Ascending aorta (tissue), 2 donors: Measurements from ENCODE around the gene CETP. TPM values are rescaled to one million over a fixed set of nuclear protein-coding genes. Genes with fewer than 3 reads are reported as not detected.

Experiments
- DNase-seq, 2 donors: peaks; one replicate each; pipeline ENCODE4 v3.0.0-alpha.2; 2019; ENCODE audit warnings: low spot score in 2 of 2
- H3K27ac ChIP-seq, 2 donors: fragments of 200-600 bp; sonication (generic); one replicate each; pipeline ENCODE4 v1.5.1; 2016 to 2017; ENCODE audit warnings: mild to moderate bottlenecking in 1 of 2
- H3K27me3 ChIP-seq: fragments of 200-600 bp; sonication (generic); one replicate; pipeline ENCODE4 v1.5.1; 2017
- H3K36me3 ChIP-seq, 2 donors: fragments of 200-600 bp; sonication (generic); one replicate each; pipeline ENCODE4 v1.5.1; 2016
- H3K4me1 ChIP-seq, 2 donors: fragments of 200-600 bp; sonication (generic); one replicate each; pipeline ENCODE4 v1.5.1; 2016 to 2017; ENCODE audit warnings: mild to moderate bottlenecking in 1 of 2
- H3K4me3 ChIP-seq, 2 donors: fragments of 200-600 bp; sonication (generic); one replicate each; pipeline ENCODE4 v1.5.1; 2016 to 2017; ENCODE audit warnings: mild to moderate bottlenecking in 1 of 2
- H3K9me3 ChIP-seq, 2 donors: fragments of 200-600 bp; sonication (generic); one replicate each; pipeline ENCODE4 v1.5.1; 2016
- intact Hi-C: fragments of 100-400 bp; cut with DNase I; formaldehyde crosslinking; loops from one replicate; pipeline ENCODE4 v1.15.1; 2023
- total RNA-seq: library from RNA; depleted of rRNA; stranded (reverse); fragments of >200 nt; gene quantifications from one replicate; pipeline ENCODE4 v1.1.0, GENCODE V29; 2016
- TF ChIP-seq, protein P1 (sequence below), 3 experiments: fragments of 200-600 bp in 2 of 3; fragments of 450-650 bp in 1 of 3; sonication (generic) in 2 of 3; IDR thresholded peaks; one replicate each; pipeline ENCODE4 v1.5.1; 2016 to 2019; ENCODE audit warnings: antibody characterized with exemption in 3 of 3, mild to moderate bottlenecking in 1 of 3, moderate library complexity in 1 of 3

CETP gene
- total RNA-seq, 1 donor from 2014 or later: not detected

DNA sequence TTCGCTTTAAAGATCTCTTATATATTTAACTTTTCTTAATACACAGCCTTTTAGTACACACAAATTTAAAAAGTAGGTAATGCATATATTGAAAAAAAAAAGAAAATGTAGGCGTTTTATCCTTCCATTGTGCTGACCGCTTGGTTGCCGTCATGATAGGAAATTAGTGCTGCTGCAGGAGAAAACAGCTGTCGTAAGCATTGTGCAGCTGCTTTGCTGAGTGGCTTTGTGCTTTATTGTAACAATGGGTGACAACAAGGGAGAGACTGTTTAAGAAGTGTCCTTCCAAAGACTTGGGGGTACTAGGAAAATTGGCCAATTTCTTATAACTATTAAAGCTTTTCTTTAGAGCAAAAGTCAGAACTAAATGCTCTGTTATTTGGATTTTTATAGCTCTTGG, 24.8 kb upstream of the CETP start:
- Histone ChIP-seq H3K27me3 (no peaks in the 10 kb centered on the region), H3K4me1 (peaks cover 8 to 11% of the 10 kb centered on the region in 2 donors), H3K4me3 (no peak overlapping the region), H3K36me3 (peaks cover 58 to 72% of the 10 kb centered on the region in 2 donors), H3K27ac (no peak overlapping the region), H3K9me3 (no peaks in the 10 kb centered on the region)
- TF ChIP-seq, protein P1, sequence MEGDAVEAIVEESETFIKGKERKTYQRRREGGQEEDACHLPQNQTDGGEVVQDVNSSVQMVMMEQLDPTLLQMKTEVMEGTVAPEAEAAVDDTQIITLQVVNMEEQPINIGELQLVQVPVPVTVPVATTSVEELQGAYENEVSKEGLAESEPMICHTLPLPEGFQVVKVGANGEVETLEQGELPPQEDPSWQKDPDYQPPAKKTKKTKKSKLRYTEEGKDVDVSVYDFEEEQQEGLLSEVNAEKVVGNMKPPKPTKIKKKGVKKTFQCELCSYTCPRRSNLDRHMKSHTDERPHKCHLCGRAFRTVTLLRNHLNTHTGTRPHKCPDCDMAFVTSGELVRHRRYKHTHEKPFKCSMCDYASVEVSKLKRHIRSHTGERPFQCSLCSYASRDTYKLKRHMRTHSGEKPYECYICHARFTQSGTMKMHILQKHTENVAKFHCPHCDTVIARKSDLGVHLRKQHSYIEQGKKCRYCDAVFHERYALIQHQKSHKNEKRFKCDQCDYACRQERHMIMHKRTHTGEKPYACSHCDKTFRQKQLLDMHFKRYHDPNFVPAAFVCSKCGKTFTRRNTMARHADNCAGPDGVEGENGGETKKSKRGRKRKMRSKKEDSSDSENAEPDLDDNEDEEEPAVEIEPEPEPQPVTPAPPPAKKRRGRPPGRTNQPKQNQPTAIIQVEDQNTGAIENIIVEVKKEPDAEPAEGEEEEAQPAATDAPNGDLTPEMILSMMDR (IDR thresholded peaks at IDR 0.05): no peak
- intact Hi-C loops: loop anchor here (10.0 kb wide), 4 partner anchors 368 to 1688 kb away; partner anchors contain the start of genes AMFR, CNOT1 and KATNB1
- DNase-seq: no peak

DNA sequence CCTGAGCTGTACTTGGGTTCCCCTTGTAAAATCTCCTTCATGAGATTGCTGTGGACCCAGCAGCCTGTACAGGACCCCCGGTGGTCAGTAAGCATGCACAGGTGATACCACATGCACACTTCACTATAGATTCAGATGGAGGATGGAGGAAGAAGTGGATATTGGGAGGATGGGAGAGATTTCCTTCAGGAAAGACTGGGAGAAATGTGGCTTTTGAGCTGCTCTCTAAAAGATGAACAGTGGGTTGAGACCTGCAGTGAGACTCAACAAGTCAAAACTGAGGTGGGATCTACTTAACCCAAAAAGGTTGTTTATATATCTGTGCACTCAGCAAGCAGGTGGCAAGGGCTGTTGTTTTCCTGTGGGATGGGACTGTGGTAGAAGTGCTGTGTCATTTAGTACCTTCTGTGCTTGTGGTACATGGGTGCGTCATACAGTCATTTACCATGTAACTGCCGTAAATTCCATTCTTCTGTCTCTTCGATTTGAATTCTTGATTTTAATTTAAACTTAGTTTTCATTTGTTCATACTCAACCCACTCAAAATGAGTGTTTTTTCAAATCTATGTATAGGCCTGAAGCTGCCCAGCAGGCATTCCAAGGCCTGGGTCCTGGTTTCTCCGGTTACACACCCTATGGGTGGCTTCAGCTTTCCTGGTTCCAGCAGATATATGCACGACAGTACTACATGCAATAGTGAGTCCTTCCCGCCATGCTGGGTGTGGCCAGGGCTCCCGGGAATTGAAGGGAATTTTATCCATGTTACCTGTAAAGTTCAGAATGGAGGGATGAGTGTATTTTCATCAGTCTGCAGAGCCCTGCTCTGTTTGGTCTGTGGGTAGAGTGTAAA, 22.9 kb upstream of the CETP start:
- no peak for DNase-seq
- TF ChIP-seq, protein P1 (IDR thresholded peaks at IDR 0.05): no peak
- Histone ChIP-seq H3K9me3 (no peaks in the 10 kb centered on the region), H3K36me3 (peaks cover 78 to 92% of the 10 kb centered on the region in 2 donors), H3K27ac (no peak overlapping the region), H3K4me3 (no peak overlapping the region), H3K27me3 (no peaks in the 10 kb centered on the region), H3K4me1 (peaks cover 7 to 11% of the 10 kb centered on the region in 2 donors)
- intact Hi-C loops: loop anchor here (10.0 kb wide), 4 partner anchors 366 to 1686 kb away; partner anchors contain the start of genes AMFR, CNOT1 and KATNB1

DNA sequence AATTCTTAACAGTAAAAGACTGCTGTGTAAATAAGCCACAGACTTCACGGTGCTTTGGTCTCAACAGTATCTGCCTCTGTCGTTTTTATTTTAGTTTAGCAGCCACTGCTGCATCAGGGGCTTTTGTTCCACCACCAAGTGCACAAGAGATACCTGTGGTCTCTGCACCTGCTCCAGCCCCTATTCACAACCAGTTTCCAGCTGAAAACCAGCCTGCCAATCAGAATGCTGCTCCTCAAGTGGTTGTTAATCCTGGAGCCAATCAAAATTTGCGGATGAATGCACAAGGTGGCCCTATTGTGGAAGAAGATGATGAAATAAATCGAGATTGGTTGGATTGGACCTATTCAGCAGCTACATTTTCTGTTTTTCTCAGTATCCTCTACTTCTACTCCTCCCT, 21.9 kb upstream of the CETP start:
- peaks cover 2 to 10% of the 10 kb centered on the region in 2 donors for H3K4me1 ChIP-seq

DNA sequence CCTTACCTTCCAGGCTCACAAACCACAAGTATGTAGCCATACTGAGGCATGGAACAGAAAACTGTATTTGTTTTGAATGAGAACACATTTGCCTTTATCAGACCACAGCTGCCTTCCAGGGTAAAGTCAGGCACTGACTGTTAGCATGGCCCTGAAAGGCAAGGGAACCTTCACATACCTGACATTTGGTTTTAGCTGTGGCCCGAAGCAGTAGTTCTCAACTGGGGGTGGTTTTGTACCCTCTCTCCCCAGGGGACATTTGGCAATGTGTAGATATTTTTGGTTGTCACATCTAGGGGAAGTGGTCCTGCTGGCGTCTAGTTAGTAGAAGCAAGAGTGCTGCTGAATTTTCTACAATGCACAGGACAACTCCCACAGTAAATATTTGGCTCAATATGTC, 20.7 kb upstream of the CETP start:
- TF ChIP-seq, protein P1 (IDR thresholded peaks at IDR 0.05): no peak
- no peak for DNase-seq
- Histone ChIP-seq H3K9me3 (no peaks in the 10 kb centered on the region), H3K27me3 (no peaks in the 10 kb centered on the region), H3K4me1 (peaks cover 2 to 8% of the 10 kb centered on the region in 2 donors), H3K36me3 (peaks cover 89 to 93% of the 10 kb centered on the region in 2 donors), H3K4me3 (no peak overlapping the region), H3K27ac (no peak overlapping the region)
- intact Hi-C loops: no loop called here

More for the DNA sequence above, 21.9 kb upstream of the CETP start:
- peaks cover 87 to 99% of the 10 kb centered on the region in 2 donors for H3K36me3 ChIP-seq
- intact Hi-C loops: loop anchor here (10.0 kb wide), 4 partner anchors 365 to 1685 kb away; partner anchors contain the start of genes AMFR, CNOT1 and KATNB1
- TF ChIP-seq, protein P1 (IDR thresholded peaks at IDR 0.05): no peak
- no peak overlapping the region for H3K4me3 ChIP-seq
- no peaks in the 10 kb centered on the region for H3K27me3 ChIP-seq
- no peak overlapping the region for H3K27ac ChIP-seq
- DNase-seq: no peak
- H3K9me3 ChIP-seq: no peaks in the 10 kb centered on the region

DNA sequence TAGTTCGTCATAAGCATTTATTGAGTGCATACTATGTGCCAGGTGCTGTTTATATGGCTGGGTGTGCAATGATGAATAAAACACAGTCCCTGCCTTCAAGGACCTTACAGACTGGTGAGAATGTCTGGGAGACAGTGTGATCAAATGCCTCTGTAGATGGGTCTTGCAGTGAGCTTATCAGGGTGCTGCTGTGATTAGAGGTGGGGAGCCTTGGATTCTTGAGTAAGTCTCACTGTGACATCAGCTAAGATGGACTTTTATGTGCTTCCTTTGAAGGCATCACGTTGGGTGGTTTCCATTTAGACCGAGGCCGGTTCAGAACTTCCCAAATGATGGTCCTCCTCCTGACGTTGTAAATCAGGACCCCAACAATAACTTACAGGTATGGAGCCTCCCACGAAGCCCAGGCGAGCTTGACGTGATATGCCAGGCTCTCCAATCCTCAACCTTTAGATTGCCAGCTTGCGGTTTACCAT, 19.9 kb upstream of the CETP start:
- intact Hi-C loops: no loop called here
- no peak overlapping the region for H3K27ac ChIP-seq
- no peak overlapping the region for H3K4me3 ChIP-seq
- TF ChIP-seq, protein P1 (IDR thresholded peaks at IDR 0.05): no peak
- peaks cover 82 to 90% of the 10 kb centered on the region in 2 donors for H3K36me3 ChIP-seq
- H3K27me3 ChIP-seq: no peaks in the 10 kb centered on the region
- DNase-seq: no peak
- no peaks in the 10 kb centered on the region for H3K9me3 ChIP-seq
- H3K4me1 ChIP-seq: peaks cover 4 to 8% of the 10 kb centered on the region in 2 donors
